HepG2 (cell line): ENCODE measurements around the gene UTRN. TPM values are rescaled to one million over a fixed set of nuclear protein-coding genes. Genes with fewer than 3 reads are reported as not detected.

Experiments
- ATAC-seq: fragments of 200-7000 bp; cut with Tn5 transposase; 3 replicates; pipeline ENCODE4 v1.9.1; 2020; ENCODE audit warnings: mild to moderate bottlenecking, moderate library complexity
- BruUV-seq: library from RNA; stranded (reverse); fragments of 400-500 nt; replicated peaks from 2 replicates; lab custom pipeline; 2021; lab: Mats Ljungman, UMichigan
- CTCF ChIA-PET: fragments of 300-600 bp; formaldehyde crosslinking; extraction: SDS; loops from one replicate; lab custom pipeline; 2021; ENCODE audit warnings: low total read pairs, inconsistent platforms, low intra/inter-chr PET ratio; lab: Yijun Ruan, JAX
- POLR2A ChIA-PET: fragments of 350-600 bp; sonication (Branson Sonifier 250); formaldehyde crosslinking; loops from one replicate; lab custom pipeline; 2020; ENCODE audit warnings: antibody characterized with exemption, inconsistent platforms; lab: Yijun Ruan, JAX
- DNase-seq: peaks from one replicate; pipeline ENCODE4 v3.0.0-alpha.2; 2015; ENCODE audit warnings: low spot score
- FAIRE-seq: peaks from 3 replicates; lab custom pipeline; 2011; peaks lifted over from hg19 to GRCh38; lab: Jason Lieb, UNC
- H2AFZ ChIP-seq: one replicate; pipeline ENCODE4 v1.6.1; 2011; ENCODE audit warnings: low read length, inconsistent platforms
- H3K27ac ChIP-seq: fragments of 300-600 bp; 3 replicates; pipeline ENCODE4 v1.8.0; 2011; ENCODE audit warnings: mixed run types, mild to moderate bottlenecking, mixed read lengths, low read length, inconsistent platforms; ENCODE audit not compliant: insufficient read depth; ENCODE audit errors: extremely low read length
- H3K27me3 ChIP-seq, 2 experiments: fragments of 200-600 bp in 1 of 2; 2 replicates in 1 of 2; 3 replicates in 1 of 2; pipeline versions ENCODE4 v1.6.0 to v1.8.0; 2011; ENCODE audit warnings: low read length in 2 of 2, mild to moderate bottlenecking in 2 of 2, moderate library complexity in 2 of 2, inconsistent platforms in 1 of 2; ENCODE audit not compliant: insufficient read depth in 2 of 2, control insufficient read depth in 1 of 2
- H3K36me3 ChIP-seq, 2 experiments: fragments of 200-600 bp in 1 of 2; replicated peaks in 1 of 2; 2 replicates in 1 of 2; 3 replicates in 1 of 2; pipeline versions ENCODE4 v1.5.1 to v1.8.0; 2011; ENCODE audit warnings: low read length in 2 of 2, inconsistent platforms in 1 of 2; ENCODE audit not compliant: insufficient read depth in 2 of 2, control insufficient read depth in 1 of 2
- H3K4me1 ChIP-seq: 2 replicates; pipeline ENCODE4 v1.5.1; 2012; ENCODE audit warnings: low read length, inconsistent platforms; ENCODE audit not compliant: insufficient read depth
- H3K4me2 ChIP-seq: 2 replicates; pipeline ENCODE4 v1.6.0; 2011; ENCODE audit warnings: low read depth, low read length, inconsistent platforms
- H3K4me3 ChIP-seq, 3 experiments: fragments of 200-600 bp in 1 of 3; sonication (generic), shearing (Covaris generic) in 1 of 3; replicated peaks in 1 of 3; 2 replicates each; pipeline ENCODE4 v1.5.1; 2011 to 2016; ENCODE audit warnings: low read length in 3 of 3, inconsistent platforms in 2 of 3, low read depth in 2 of 3, mild to moderate bottlenecking in 2 of 3, control low read depth in 1 of 3, mixed read lengths in 1 of 3; ENCODE audit not compliant: insufficient read depth in 1 of 3
- H3K79me2 ChIP-seq: one replicate; pipeline ENCODE4 v1.6.1; 2011; ENCODE audit warnings: low read length, inconsistent platforms; ENCODE audit not compliant: insufficient read depth
- H3K9ac ChIP-seq: 2 replicates; pipeline ENCODE4 v1.6.0; 2011; ENCODE audit warnings: mild to moderate bottlenecking, low read depth, low read length, inconsistent platforms; ENCODE audit not compliant: insufficient read depth
- H3K9me3 ChIP-seq: 2 replicates; pipeline ENCODE4 v1.5.1; 2012; ENCODE audit warnings: mild to moderate bottlenecking, low read length
- H4K20me1 ChIP-seq: 2 replicates; pipeline ENCODE4 v1.6.0; 2011; ENCODE audit warnings: inconsistent platforms, mild to moderate bottlenecking, low read length, moderate library complexity; ENCODE audit not compliant: insufficient read depth
- NFYB ChIP-seq: sonication (generic); formaldehyde crosslinking; IDR thresholded peaks from 2 replicates; pipeline ENCODE4 v1.4.0; 2020; ENCODE audit warnings: missing genetic modification reagents
- RARG ChIP-seq: sonication (generic); formaldehyde crosslinking; IDR thresholded peaks from 2 replicates; pipeline ENCODE4 v1.4.0; 2020; ENCODE audit warnings: low read depth, mild to moderate bottlenecking, missing genetic modification reagents
- TCF7L2 ChIP-seq: IDR thresholded peaks from 2 replicates; pipeline ENCODE4 v1.6.1; 2011; ENCODE audit warnings: mild to moderate bottlenecking, low read depth, low read length, moderate library complexity
- ZNF232 ChIP-seq: sonication (generic); formaldehyde crosslinking; IDR thresholded peaks from 2 replicates; pipeline ENCODE4 v1.4.0; 2020; ENCODE audit warnings: missing genetic modification reagents, borderline replicate concordance
- ZNF253 ChIP-seq: sonication (generic); formaldehyde crosslinking; IDR thresholded peaks from 2 replicates; pipeline ENCODE4 v1.8.0; 2022; ENCODE audit warnings: mild to moderate bottlenecking, missing genetic modification reagents, borderline replicate concordance
- ZNF264 ChIP-seq: sonication (generic); formaldehyde crosslinking; IDR thresholded peaks from 2 replicates; pipeline ENCODE4 v1.4.0; 2020; ENCODE audit warnings: missing genetic modification reagents
- ZNF354B ChIP-seq: sonication (generic); formaldehyde crosslinking; IDR thresholded peaks from 2 replicates; pipeline ENCODE4 v1.8.0; 2022; ENCODE audit warnings: mild to moderate bottlenecking, missing genetic modification reagents
- ZNF670 ChIP-seq: sonication (generic); formaldehyde crosslinking; IDR thresholded peaks from 2 replicates; pipeline ENCODE4 v1.8.0; 2022; ENCODE audit warnings: mild to moderate bottlenecking, missing genetic modification reagents, borderline replicate concordance
- ZNF766 ChIP-seq: sonication (generic); formaldehyde crosslinking; IDR thresholded peaks from 2 replicates; pipeline ENCODE4 v1.5.0; 2020; ENCODE audit warnings: missing genetic modification reagents, borderline replicate concordance
- ZNF891 ChIP-seq: sonication (generic); formaldehyde crosslinking; IDR thresholded peaks from 2 replicates; pipeline ENCODE4 v1.5.0; 2020; ENCODE audit warnings: mild to moderate bottlenecking, missing genetic modification reagents
- WGBS: methylation state at CpG from one replicate; pipeline ENCODE4 v1.1.6; 2017; ENCODE audit warnings: low lambda C conversion rate; 5-methylcytosine and 5-hydroxymethylcytosine counted together
- in situ Hi-C: cut with HindIII; loops from 2 replicates; pipeline ENCODE4 v1.10.0; 2017; ENCODE audit warnings: low pct_unique_long_range_greater_than_20kb; ENCODE audit not compliant: extremely low pct_ligation_motif_present
- intact Hi-C: fragments of 100-400 bp; cut with micrococcal nuclease; formaldehyde crosslinking; loops from one replicate; pipeline ENCODE4 v1.10.0; 2022; ENCODE audit not compliant: unreplicated experiment
- polyA plus RNA-seq, 8 experiments: library from polyadenylated mRNA; depleted of rRNA in 3 of 8; stranded (reverse) in 7 of 8; unstranded in 1 of 8; fragments of >200 nt; fragmentation: Illumina TruSeq in 4 of 8; extraction: Trizol in 4 of 8; gene quantifications; 2 replicates each; pipeline versions ENCODE4 v1.2.1 to v1.2.3, GENCODE V29; 2011 to 2016; ENCODE audit warnings: low read depth in 4 of 8, missing spikeins in 1 of 8, mixed read lengths in 1 of 8; ENCODE audit not compliant: insufficient read depth in 1 of 8
- total RNA-seq, 5 experiments: library from RNA; depleted of rRNA; stranded (reverse); fragments of >200 nt; fragmentation: Illumina TruSeq; extraction: Trizol; gene quantifications; 2 replicates each; pipeline ENCODE4 v1.2.3, GENCODE V29; 2016; ENCODE audit warnings: low read depth in 1 of 5
- TF ChIP-seq, protein P1 (sequence below): sonication (generic); formaldehyde crosslinking; IDR thresholded peaks from 2 replicates; pipeline ENCODE4 v1.5.0; 2020; ENCODE audit warnings: mild to moderate bottlenecking, missing genetic modification reagents
- TF ChIP-seq, protein P2 (sequence below): sonication (generic); formaldehyde crosslinking; conservative IDR thresholded peaks from 2 replicates; pipeline ENCODE4 v1.8.0; 2022; ENCODE audit warnings: low read depth, missing genetic modification reagents
- TF ChIP-seq, protein P3 (sequence below): sonication (generic); formaldehyde crosslinking; IDR thresholded peaks from 2 replicates; pipeline ENCODE4 v1.5.0; 2020; ENCODE audit warnings: missing genetic modification reagents, mild to moderate bottlenecking, borderline replicate concordance
- TF ChIP-seq, protein P4 (sequence below): sonication (generic); formaldehyde crosslinking; IDR thresholded peaks from 2 replicates; pipeline ENCODE4 v1.8.0; 2022; ENCODE audit warnings: missing genetic modification reagents, low read depth, mild to moderate bottlenecking, borderline replicate concordance
- TF ChIP-seq, protein P5 (sequence below): sonication (generic); formaldehyde crosslinking; IDR thresholded peaks from 2 replicates; pipeline ENCODE4 v1.9.0; 2021; ENCODE audit warnings: missing genetic modification reagents, borderline replicate concordance

The UTRN gene
- total and polyA plus RNA-seq, 2 of the 13 experiments (the other 11 are each of a cell fraction or from before 2014, with no cell fraction given): 102 to 116 TPM

DNA sequence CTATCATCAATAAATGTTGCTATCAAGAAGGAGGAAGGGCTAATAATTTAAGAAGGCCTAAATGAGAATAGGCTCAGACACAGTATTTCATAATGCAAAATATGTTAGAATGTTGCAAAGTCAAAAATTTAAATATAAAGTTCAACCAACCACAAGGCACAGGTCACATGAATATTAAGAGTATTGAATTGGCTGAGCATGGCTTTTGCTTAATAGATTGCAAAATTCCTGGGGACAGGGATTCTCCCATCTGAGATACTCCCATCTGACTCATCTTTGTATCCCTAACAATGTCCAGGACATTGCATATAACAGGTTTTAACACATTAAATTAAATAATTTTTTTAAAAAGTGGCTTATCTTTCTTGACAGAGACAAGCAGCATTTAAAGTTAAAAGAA lies 32.9 kb upstream of the UTRN start (continued):
- TF ChIP-seq ZNF264 (no peak), RARG (CRISPR knock-in tag) (no peak), ZNF253 (CRISPR knock-in tag) (no peak), NFYB (CRISPR knock-in tag) (no peak)
- TF ChIP-seq, protein P1, sequence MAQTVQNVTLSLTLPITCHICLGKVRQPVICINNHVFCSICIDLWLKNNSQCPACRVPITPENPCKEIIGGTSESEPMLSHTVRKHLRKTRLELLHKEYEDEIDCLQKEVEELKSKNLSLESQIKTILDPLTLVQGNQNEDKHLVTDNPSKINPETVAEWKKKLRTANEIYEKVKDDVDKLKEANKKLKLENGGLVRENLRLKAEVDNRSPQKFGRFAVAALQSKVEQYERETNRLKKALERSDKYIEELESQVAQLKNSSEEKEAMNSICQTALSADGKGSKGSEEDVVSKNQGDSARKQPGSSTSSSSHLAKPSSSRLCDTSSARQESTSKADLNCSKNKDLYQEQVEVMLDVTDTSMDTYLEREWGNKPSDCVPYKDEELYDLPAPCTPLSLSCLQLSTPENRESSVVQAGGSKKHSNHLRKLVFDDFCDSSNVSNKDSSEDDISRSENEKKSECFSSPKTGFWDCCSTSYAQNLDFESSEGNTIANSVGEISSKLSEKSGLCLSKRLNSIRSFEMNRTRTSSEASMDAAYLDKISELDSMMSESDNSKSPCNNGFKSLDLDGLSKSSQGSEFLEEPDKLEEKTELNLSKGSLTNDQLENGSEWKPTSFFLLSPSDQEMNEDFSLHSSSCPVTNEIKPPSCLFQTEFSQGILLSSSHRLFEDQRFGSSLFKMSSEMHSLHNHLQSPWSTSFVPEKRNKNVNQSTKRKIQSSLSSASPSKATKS (CRISPR knock-in tag): no peak

DNA sequence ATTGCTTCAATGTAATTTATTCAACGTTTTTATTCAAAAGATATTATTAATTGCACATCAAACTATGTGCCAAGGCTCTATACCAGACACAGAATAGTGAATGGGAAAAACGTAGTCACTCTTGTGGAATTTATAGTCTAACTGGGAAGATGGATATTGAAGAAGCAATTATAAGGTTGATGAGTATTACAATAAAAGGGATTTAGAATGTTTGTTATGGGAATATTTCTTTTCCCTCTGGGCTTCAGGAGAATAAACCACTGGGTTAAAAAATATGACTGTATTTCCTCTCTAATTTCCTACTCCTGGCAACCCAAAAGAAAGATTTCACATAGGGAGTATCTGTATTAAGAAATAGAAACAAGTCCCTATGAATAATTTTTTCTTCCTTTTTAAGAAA lies 25.1 kb upstream of the UTRN start:
- H3K27me3 ChIP-seq: no peaks in the 10 kb centered on the region
- ATAC-seq (no peak), DNase-seq (no peak), FAIRE-seq (no peak)
- H3K9me3 ChIP-seq: no peaks in the 10 kb centered on the region
- H3K4me3 ChIP-seq: no peak overlapping the region
- no peak overlapping the region for H2AFZ ChIP-seq
- H3K79me2 ChIP-seq: no peaks in the 10 kb centered on the region
- ChIA-PET POLR2A (no interaction called here), CTCF (no interaction called here)
- H3K27ac ChIP-seq: no peak overlapping the region
- H4K20me1 ChIP-seq: no peaks in the 10 kb centered on the region
- H3K4me1 ChIP-seq: peaks cover 35% of the 10 kb centered on the region
- intact Hi-C loops: no loop called here
- no peak overlapping the region for H3K9ac ChIP-seq
- in situ Hi-C loops: no loop called here
- 19% methylated on average over 2 of the region's 2 CpGs for WGBS
- no peak overlapping the region for H3K4me2 ChIP-seq
- BruUV-seq: no TSS peak
- H3K36me3 ChIP-seq: no peaks in the 10 kb centered on the region
- TF ChIP-seq ZNF232 (no peak), ZNF766 (CRISPR knock-in tag) (no peak), ZNF891 (CRISPR knock-in tag) (no peak), TCF7L2 (no peak), ZNF670 (no peak), ZNF354B (no peak)
- TF ChIP-seq, protein P2, sequence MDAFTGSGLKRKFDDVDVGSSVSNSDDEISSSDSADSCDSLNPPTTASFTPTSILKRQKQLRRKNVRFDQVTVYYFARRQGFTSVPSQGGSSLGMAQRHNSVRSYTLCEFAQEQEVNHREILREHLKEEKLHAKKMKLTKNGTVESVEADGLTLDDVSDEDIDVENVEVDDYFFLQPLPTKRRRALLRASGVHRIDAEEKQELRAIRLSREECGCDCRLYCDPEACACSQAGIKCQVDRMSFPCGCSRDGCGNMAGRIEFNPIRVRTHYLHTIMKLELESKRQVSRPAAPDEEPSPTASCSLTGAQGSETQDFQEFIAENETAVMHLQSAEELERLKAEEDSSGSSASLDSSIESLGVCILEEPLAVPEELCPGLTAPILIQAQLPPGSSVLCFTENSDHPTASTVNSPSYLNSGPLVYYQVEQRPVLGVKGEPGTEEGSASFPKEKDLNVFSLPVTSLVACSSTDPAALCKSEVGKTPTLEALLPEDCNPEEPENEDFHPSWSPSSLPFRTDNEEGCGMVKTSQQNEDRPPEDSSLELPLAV: no peak
- TF ChIP-seq, protein P3, sequence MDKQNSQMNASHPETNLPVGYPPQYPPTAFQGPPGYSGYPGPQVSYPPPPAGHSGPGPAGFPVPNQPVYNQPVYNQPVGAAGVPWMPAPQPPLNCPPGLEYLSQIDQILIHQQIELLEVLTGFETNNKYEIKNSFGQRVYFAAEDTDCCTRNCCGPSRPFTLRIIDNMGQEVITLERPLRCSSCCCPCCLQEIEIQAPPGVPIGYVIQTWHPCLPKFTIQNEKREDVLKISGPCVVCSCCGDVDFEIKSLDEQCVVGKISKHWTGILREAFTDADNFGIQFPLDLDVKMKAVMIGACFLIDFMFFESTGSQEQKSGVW: no peak
- TF ChIP-seq, protein P4, sequence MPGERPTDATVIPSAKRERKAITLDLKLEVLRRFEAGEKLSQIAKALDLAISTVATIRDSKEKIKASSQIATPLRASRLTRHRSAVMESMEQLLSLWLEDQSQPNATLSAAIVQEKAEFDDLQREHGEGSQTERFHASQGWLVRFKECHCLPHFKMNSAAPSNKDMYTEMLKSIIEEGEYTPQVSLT (CRISPR knock-in tag): no peak
- TF ChIP-seq, protein P5, sequence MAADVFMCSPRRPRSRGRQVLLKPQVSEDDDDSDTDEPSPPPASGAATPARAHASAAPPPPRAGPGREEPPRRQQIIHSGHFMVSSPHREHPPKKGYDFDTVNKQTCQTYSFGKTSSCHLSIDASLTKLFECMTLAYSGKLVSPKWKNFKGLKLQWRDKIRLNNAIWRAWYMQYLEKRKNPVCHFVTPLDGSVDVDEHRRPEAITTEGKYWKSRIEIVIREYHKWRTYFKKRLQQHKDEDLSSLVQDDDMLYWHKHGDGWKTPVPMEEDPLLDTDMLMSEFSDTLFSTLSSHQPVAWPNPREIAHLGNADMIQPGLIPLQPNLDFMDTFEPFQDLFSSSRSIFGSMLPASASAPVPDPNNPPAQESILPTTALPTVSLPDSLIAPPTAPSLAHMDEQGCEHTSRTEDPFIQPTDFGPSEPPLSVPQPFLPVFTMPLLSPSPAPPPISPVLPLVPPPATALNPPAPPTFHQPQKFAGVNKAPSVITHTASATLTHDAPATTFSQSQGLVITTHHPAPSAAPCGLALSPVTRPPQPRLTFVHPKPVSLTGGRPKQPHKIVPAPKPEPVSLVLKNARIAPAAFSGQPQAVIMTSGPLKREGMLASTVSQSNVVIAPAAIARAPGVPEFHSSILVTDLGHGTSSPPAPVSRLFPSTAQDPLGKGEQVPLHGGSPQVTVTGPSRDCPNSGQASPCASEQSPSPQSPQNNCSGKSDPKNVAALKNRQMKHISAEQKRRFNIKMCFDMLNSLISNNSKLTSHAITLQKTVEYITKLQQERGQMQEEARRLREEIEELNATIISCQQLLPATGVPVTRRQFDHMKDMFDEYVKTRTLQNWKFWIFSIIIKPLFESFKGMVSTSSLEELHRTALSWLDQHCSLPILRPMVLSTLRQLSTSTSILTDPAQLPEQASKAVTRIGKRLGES: no peak
